ENCODE data around the gene CXCR4.

GRCh38 chr2:136117909-136118818 lies at the start of gene CXCR4:
- 0 out of 2 replicates have a peak, but pooled peaks have one; percentile 19 for TF ChIP-seq CTCF (conservative IDR thresholded peaks at IDR 0.05; ENCODE audit: low read length)
- no peak for TF ChIP-seq EZH2phosphoT487 (IDR thresholded peaks at IDR 0.05; ENCODE audit: borderline replicate concordance)

All from Loucy (cell line).